SK-N-SH treated with all-trans-retinoic acid at 6 μM for 48 hours (cell line): ENCODE data around the gene PTCHD4.

Experiments
- RARB ChIP-seq: fragments of 250-450 bp; sonication (Bioruptor Pico); IDR thresholded peaks from 2 replicates; pipeline ENCODE4 v1.8.0; 2021; ENCODE audit warnings: mild to moderate bottlenecking, moderate library complexity
- ZC3H10 ChIP-seq: fragments of 250-450 bp; sonication (Bioruptor Pico); IDR thresholded peaks from 2 replicates; pipeline ENCODE4 v1.5.1; 2021; ENCODE audit warnings: mild to moderate bottlenecking, moderate library complexity

DNA sequence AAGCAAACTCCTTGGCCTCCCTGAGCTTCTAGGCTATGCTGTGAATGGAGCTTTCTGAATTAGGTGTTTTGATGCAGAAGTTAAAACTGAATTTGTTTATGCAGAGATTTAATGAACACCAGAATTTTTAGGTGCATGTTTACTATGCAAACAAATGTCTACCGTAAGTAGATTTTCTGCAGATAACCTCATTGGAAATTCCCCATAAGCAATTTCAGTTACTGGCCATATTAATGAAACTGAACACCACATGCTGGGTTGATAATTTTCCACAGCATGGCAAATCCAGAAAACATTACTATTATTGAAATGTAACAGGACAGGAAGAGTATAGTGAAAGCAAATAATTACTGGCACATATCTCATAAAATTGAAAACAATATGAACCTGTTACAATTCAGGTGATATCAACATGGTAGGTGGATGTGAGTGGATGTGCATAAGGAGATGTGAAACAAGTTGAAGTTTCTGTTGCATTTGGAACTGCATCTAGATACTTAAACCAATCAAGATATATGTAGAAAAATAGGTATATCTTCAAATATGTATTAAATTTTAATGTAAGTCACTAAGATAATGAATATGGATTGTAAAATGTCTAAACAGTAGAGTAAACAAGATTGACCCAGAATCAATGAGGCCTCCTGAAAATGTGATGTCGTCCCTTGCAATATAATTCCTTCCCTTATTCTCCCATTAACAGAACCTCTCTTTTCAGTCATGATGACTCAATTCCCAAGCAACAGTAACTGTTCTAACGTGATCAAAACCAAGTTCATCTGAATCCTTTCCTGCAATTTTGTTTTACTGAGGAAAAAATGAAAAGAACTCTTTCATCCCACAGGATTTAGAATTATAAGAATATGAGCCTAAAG lies 11.0 kb downstream of the PTCHD4 start:
- TF ChIP-seq ZC3H10 (CRISPR knock-in tag) (no peak), RARB (CRISPR knock-in tag) (no peak)
